ENCODE measurements around the gene KNDC1.

The KNDC1 gene

DNA sequence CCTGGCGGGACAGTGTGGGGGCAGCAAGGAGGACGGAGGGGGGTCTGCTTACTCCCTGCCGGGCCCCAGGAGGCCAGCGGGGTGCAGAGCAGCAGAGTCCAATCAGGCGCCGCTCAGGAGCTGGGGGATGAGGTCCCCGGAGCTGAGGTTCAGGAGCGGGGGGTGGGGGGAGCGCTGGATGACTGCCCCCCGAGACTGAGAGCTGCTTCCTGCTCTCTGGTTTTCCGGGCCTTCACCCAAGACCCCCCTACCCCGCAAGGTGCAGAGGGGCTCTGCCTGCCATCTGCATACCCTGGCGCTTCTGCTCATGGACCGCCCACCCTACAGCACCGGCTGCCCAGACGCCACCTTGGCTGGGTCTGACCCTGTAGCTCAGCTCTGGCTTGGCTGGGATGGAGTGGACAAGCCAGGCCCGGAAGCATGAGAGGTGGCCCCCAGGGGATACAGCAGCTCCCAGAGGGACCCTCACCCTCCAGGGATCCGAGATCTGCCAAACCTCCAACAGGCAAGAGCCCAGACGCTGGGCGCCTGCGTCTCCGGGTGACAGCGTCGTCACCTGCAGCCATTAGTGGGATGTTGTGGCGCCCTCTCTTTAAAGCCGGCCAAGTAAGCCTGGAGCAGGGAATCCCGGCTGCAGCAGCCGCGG, 930 bp downstream of the KNDC1 start:
- H3K27me3 Mint-ChIP-seq, result peaks cover 43% of the 10 kb centered on the region
- H3K27ac Mint-ChIP-seq, result no peak overlapping the region
- peak overlapping the region; percentile 39 for H3K4me3 Mint-ChIP-seq
- H3K36me3 Mint-ChIP-seq (ENCODE audit: low read depth), result no peaks in the 10 kb centered on the region
- peaks cover 3% of the 10 kb centered on the region for H3K4me1 Mint-ChIP-seq (ENCODE audit: low read depth)
- H3K9me3 Mint-ChIP-seq, result no peaks in the 10 kb centered on the region
- no peak for DNase-seq

DNA sequence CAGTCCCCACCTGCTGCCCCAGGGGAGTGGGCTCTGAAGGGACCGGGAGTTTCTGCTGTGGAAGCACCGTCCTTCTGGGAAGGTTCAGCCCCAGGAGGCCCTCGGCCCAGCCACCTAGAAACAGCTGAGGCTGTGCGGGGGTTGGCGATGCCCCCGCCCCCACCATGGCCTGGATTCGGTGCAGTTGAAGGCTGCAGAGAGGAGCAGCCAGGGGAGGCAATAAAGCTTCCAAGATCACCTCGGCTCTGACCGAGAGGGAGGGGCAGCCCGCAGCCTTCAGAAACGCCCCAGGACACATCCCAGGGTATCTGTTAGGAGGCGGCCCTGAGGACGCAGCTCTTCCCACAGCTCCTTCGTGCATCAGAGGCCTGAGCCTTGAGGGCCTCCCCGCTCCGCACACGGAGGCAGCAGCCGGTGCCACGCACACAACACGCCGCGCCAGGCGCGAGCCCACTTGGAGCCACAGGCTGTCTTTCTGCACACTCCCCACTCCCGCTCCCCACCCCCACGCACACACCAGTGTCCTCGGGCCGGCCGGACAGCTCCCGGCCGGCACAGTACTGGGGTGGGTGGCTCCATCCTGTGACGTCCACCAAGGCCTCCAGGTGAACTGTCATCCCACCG, 1.6 kb downstream of the KNDC1 start:
- H3K9me3 Mint-ChIP-seq, result no peaks in the 10 kb centered on the region
- H3K27ac Mint-ChIP-seq, result no peak overlapping the region
- H3K36me3 Mint-ChIP-seq (ENCODE audit: low read depth), result no peaks in the 10 kb centered on the region
- no peak for DNase-seq
- H3K27me3 Mint-ChIP-seq, result peaks cover 45% of the 10 kb centered on the region
- H3K4me3 Mint-ChIP-seq, result no peak overlapping the region
- peaks cover 3% of the 10 kb centered on the region for H3K4me1 Mint-ChIP-seq (ENCODE audit: low read depth)

DNA sequence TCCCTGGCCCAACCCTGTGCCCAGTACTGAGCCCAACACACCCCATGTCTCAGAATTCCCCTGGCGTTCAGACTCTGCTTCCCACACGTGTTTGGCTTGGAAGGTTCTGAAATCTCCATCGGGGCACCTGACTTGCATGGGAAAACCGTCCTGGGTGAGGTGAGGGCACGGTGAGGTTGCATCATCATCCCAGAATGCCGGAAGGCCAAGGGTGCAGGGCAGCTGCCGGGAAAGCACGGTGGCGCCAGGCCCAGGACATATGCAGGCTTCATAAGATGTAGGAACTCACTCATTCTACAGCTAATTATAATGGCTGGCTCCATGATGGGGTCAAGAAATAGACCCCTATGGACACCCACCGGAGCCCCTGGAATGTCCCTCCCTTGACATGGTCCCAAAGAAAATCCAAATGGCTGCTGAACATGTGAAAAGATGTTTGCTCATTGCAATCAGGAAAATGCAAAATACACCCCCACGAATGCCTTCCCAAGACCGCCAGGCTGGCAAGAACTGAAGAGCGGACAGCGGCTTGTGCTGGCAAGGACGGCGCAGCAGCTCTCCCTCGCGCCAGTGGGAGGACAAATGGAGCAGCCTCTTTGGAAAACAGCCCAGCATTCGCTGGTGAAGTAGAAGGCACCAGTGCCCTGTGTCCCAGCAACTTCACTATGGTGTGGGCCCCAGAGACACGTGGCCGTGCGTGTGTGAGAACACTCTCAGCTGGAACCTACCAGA, 2.3 kb downstream of the KNDC1 start:
- H3K4me1 Mint-ChIP-seq (ENCODE audit: low read depth), result peaks cover 3% of the 10 kb centered on the region
- H3K36me3 Mint-ChIP-seq (ENCODE audit: low read depth), result no peaks in the 10 kb centered on the region
- H3K9me3 Mint-ChIP-seq, result no peaks in the 10 kb centered on the region
- H3K27ac Mint-ChIP-seq, result no peak overlapping the region
- H3K27me3 Mint-ChIP-seq, result peaks cover 44% of the 10 kb centered on the region
- no peak overlapping the region for H3K4me3 Mint-ChIP-seq
- no peak for DNase-seq

DNA sequence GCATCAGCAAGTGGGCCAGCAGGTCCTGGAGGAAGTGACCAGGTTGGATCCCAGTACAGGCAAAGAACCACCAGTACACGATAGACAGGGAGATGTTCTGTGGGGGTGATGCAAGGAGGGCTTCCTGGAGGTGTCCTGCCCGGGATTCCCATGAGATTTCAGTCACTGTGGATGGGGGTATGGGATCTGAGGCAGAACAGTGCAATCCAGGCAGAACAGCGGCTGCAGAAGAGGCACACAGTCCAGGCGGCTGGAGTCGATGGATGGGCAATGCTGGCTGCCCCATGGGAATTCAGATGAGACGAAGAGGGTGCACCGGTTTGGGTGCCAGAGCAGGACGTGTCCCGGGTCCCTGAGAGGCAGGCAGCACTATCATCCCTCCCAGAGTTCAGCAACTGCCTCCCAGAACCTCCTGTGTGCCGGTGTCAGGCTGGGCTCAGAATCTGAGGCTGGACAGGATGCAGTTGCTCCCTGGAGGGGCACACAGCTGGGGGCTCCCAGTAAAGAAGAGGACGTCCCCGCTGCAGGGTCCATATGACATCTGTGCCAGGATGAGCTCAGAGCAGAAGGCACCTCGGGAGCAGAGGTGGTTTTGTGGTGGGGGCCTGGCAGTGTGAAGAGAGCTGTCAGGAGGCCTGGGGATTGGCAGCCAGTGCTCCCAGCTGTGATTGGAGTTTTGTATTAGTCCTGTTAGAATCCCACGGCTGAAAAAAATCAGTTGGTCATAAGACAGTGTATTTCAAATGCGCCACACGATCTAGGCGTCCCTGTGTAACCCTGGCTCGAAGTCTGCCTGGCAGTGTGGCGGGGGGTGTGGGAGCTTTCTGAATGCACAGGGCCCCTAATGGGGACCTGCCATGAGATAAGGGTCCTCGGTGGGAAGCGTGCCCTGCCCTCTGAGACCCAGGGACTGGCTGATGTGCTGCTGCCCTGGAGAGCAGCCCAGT, 3.2 kb downstream of the KNDC1 start:
- Mint-ChIP-seq H3K4me1 (ENCODE audit: low read depth) (peaks cover 3% of the 10 kb centered on the region), H3K4me3 (no peak overlapping the region)

DNA sequence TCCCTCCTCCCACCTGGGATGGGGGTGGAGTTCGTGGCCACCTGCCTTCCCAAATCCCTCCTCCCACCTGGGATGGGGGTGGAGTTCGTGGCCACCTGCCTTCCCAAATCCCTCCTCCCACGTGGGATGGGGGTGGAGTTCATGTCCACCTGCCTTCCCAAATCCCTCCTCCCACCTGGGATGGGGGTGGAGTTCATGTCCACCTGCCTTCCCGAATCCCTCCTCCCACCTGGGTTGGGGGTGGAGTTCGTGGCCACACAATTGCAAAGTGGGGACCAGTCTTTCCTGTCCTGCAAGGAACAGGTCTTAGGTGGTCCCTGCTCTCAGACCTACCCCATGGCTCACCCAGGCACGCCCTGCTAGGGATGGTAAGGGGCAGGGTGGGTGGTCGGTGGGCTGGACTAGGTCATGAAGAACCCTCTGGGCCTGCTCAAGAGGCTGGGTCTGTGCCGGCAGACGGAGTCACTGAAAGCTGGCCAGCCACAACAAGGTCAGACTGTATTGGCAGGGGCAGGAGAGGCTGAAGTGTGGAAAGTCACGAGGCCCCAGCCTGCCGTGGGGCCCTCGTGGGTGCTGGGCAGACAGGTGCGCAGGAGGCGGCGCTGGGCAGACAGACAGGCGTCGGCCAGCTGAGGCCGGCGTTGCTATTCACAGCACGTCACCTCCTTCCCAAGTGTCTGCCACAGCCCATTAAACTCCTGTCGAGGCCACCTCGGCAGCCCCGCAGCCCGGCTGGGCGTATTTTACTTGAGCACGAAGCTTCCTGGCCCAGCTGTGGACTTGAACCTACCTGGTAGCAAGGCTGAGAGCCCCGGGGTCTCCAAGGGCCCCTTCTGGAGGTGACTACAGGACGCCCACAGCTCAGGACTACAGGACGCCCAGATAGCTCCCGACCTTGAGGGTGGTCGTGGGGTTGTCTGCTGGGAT, 4.1 kb downstream of the KNDC1 start:
- Mint-ChIP-seq H3K27me3 (peaks cover 34% of the 10 kb centered on the region), H3K36me3 (ENCODE audit: low read depth) (no peaks in the 10 kb centered on the region)

More for the DNA sequence above, 3.2 kb downstream of the KNDC1 start:
- peaks cover 37% of the 10 kb centered on the region for H3K27me3 Mint-ChIP-seq
- no peaks in the 10 kb centered on the region for H3K9me3 Mint-ChIP-seq
- no peaks in the 10 kb centered on the region for H3K36me3 Mint-ChIP-seq (ENCODE audit: low read depth)
- no peak overlapping the region for H3K27ac Mint-ChIP-seq
- no peak for DNase-seq

DNA sequence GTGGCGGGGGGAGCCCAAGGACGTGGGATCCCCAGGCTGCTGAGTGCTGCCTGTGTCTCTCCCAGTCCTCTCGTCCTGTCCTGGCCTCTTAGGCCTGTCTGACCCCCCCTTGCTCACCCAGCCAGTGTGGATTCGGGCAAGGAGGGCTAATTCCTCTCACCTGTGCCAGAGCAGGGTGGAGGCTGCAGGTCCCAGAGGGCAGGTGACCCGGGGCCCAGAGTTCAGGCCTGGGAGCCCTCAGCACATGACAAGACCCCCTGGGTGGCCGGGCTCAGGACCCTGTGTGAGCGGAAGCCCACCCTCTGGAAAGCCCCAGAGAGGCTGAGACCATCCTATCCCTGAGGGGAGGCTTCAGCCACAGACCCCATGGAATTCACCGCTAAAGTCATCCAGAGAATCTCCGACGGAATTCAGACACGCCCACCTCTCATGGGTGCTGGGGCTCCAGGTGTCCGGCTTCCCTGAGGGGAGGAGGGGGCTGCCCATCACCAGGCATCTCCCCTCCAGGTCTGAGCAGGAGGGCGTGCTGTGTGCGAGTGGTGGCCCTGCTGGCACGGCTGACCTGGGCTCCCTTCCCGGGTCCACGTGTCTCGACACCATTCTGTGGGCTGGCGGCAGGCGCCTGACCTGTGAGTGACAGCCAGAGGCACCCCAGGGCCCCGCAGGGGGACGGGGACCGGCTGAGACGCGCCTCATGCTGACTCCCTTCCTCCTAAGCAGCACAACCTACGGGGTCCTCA, 5.0 kb downstream of the KNDC1 start:
- peak; percentile 23 for DNase-seq
- no peaks in the 10 kb centered on the region for H3K9me3 Mint-ChIP-seq
- no peak overlapping the region for H3K4me3 Mint-ChIP-seq
- no peak overlapping the region for H3K27ac Mint-ChIP-seq
- H3K27me3 Mint-ChIP-seq, result peaks cover 31% of the 10 kb centered on the region
- H3K4me1 Mint-ChIP-seq (ENCODE audit: low read depth), result peaks cover 3% of the 10 kb centered on the region
- no peaks in the 10 kb centered on the region for H3K36me3 Mint-ChIP-seq (ENCODE audit: low read depth)

More for the DNA sequence above, 4.1 kb downstream of the KNDC1 start:
- H3K4me3 Mint-ChIP-seq, result no peak overlapping the region
- no peaks in the 10 kb centered on the region for H3K9me3 Mint-ChIP-seq
- H3K4me1 Mint-ChIP-seq (ENCODE audit: low read depth), result peaks cover 3% of the 10 kb centered on the region
- no peak overlapping the region for H3K27ac Mint-ChIP-seq
- peak; percentile 24 for DNase-seq

DNA sequence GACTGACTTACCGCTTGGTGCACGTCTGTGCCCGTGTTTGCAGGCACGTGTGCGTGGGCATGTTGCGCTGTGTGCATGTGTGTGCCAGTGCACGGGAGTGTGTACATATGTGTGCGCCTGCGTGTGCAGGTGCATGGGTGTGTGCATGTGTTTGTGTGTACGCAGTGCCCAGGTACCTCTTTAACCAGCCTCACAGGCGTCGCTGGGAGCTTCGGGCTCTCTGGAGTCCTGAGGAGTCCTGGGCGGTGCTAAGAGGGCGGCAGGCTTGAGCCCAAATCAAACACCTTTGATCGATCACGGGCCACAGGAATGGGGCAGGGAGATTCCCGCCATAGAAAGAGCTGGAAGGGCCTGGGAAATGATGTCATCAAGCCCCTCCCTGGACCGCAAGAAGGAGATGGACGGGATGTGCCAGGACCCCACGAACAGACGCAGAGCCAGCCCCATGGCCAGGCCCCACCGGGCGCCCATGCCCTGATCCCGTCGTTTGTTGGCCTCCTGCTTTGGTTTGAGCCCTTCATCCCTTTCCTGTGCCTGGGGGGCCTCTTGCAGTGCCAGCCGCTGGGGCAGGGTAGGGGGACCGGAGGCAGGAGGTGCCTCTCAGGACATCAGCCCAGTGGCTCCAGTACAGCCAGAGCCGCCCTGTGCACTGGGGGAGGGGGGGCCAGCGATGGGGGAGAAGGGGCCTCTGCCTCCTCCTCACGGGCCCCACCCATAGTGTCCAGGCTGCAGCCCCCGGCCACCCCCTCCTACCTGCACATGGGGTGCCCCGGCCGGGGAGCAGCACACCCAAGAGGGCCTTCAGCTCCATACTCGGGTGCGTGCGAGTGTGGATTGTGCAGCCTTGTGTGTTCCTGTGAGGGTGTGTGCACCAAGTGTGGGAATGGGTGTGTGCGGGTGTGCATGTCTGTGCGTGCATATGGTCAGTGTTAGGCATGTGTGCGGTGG, 5.8 kb downstream of the KNDC1 start:
- Mint-ChIP-seq H3K36me3 (ENCODE audit: low read depth) (no peaks in the 10 kb centered on the region), H3K9me3 (no peaks in the 10 kb centered on the region), H3K27ac (no peak overlapping the region), H3K4me1 (ENCODE audit: low read depth) (peaks cover 3% of the 10 kb centered on the region), H3K27me3 (peaks cover 29% of the 10 kb centered on the region), H3K4me3 (no peak overlapping the region)
- peak; percentile 12 for DNase-seq

DNA sequence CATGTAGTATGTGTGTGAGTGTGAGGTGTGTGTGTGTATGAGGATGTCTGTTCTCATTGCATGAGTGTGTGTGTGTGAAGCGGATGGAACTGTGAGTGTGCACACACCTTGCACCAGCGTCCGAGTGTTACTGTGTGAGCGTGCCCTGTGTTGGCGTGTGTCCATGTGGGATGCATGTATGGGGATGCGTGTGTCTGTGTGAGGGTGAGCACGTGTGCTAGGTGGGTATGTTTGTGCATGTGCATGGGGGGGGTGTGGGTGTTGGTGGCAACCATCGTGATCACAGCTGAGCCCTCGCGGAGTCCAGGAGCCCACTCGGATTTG, 6.4 kb downstream of the KNDC1 start:
- Mint-ChIP-seq H3K4me1 (ENCODE audit: low read depth) (no peaks in the 10 kb centered on the region), H3K36me3 (ENCODE audit: low read depth) (no peaks in the 10 kb centered on the region), H3K27ac (no peak overlapping the region), H3K27me3 (peaks cover 23% of the 10 kb centered on the region), H3K9me3 (no peaks in the 10 kb centered on the region), H3K4me3 (no peak overlapping the region)
- no peak for DNase-seq

DNA sequence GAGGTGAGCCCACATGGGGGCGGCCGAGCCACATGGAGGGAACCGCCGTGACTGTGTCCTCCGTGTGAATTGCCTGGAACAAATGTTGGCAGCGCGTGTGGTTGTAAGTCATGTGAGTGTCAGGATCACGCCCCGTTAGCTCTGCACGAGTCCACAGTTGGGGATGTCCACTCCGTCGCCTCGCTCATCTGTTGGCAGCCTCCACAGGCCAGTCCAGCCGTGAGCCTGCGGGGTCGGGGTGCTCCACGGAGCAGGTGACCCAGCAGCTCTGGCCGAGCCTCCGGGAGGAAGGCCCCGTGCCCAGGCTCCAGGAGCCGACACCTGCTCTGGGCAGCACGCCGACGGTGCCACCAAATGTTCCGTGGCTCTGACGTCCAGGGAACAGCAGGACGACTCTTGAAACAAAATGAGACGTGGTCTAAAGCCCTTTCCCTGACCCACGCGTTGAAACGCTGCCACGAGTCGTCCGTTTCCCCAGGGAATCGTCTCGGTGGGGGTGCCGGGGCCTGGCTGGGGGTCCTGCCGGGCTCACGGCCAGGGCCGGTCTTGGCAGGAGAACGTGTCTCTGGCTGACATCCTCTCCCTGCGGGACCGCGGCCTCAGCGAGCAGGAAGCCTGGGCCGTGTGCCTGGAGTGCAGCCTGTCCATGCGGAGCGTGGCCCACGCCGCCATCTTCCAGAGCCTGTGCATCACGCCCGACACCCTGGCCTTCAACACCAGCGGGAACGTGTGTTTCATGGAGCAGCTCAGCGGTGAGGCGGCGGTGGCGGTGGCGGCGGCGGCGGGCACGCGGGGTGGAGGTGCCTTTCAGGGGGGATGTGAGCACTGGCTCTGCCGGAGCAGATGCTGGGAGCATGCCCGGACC, 7.0 kb downstream of the KNDC1 start:
- no peaks in the 10 kb centered on the region for H3K4me1 Mint-ChIP-seq (ENCODE audit: low read depth)
- peaks cover 21% of the 10 kb centered on the region for H3K27me3 Mint-ChIP-seq
- DNase-seq, result peak; percentile 21
- H3K9me3 Mint-ChIP-seq, result no peaks in the 10 kb centered on the region
- no peak overlapping the region for H3K4me3 Mint-ChIP-seq
- H3K27ac Mint-ChIP-seq, result no peak overlapping the region
- no peaks in the 10 kb centered on the region for H3K36me3 Mint-ChIP-seq (ENCODE audit: low read depth)

DNA sequence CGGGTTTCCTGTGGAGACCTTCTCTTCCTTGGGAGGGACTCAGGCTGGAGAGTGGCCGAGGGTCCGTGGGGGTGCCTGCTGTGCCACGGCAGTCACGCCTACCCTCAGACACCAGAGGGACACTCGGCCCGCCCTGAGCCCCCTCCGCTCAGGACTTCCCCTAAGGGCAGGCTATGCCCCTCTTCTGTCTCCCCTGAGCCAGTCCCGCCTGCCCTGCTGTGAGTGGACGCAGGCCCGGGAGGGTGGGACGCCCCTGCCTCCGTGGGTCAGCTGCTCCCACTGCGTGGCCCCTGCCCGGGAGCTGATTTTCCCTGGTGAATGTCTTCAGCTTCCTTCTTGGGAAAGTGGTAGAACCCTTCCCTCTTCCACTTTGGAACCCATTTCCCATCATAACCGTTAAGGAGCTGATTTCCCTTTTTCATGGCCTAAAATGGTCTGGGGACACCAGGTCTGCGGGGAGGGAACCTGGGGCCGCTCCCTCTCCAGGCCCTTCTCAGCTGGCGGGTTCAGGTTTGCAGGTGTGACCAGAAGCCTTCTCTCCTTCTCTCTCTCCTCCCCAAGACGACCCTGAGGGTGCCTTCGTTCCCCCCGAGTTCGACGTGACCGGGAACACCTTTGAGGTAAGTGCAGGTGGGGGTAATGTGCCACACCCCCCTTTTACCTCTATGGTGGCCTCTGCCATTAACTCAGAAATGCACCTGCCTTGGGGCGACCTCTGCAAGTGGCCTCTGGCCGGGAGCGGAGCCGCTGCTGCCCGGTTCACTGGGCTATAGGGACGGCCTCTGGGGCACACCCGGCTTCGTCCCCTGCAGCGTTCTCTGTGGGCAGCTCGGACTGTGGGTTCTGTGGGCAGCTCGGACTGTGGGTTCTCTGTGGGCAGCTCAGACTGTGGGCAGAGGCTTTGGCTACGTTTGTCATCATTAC, 7.9 kb downstream of the KNDC1 start:
- Mint-ChIP-seq H3K4me1 (ENCODE audit: low read depth) (no peaks in the 10 kb centered on the region), H3K27me3 (peaks cover 17% of the 10 kb centered on the region), H3K4me3 (no peak overlapping the region), H3K9me3 (no peaks in the 10 kb centered on the region), H3K36me3 (ENCODE audit: low read depth) (no peaks in the 10 kb centered on the region), H3K27ac (no peak overlapping the region)
- DNase-seq, result peak; percentile 11

DNA sequence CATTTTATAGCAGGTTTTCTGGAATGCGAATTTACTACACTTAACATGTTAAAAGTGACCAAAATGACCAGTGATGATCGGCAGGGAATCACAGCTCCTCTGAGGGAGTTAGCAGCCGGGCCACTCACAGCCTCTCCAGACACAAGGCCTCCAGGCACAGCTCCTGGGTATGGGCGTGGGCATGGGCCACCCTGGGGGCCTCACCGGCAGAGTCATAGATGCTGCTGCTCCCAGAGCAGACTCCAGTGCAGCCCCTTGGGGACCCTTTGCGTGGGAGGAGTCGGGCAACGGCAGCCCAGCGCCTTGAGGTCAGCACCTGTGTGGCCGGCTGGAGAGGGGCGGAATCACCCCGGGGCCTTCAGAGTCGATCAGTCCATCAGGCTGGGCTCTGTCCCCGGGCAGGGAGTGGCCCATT, 8.6 kb downstream of the KNDC1 start:
- Mint-ChIP-seq H3K4me3 (no peak overlapping the region), H3K9me3 (no peaks in the 10 kb centered on the region), H3K27ac (no peak overlapping the region), H3K27me3 (peaks cover 10% of the 10 kb centered on the region), H3K36me3 (ENCODE audit: low read depth) (no peaks in the 10 kb centered on the region), H3K4me1 (ENCODE audit: low read depth) (no peaks in the 10 kb centered on the region)
- peak; percentile 16 for DNase-seq
